ENCODE results near the gene SUSD3. TPM values are rescaled to one million over a fixed set of nuclear protein-coding genes. Genes with fewer than 3 reads are reported as not detected.

SUSD3 gene
- total RNA-seq, 2 donors from 2014 or later = 53.1 to 56.8 TPM

- H3K27ac Mint-ChIP-seq = no peak overlapping the region
- H3K27me3 Mint-ChIP-seq (ENCODE audit: low read depth) = no peaks in the 10 kb centered on the region
- peaks cover 26% of the 10 kb centered on the region for H3K4me1 Mint-ChIP-seq (ENCODE audit: low read depth)
- no peak for DNase-seq
- ATAC-seq (replicated peaks in 1 of 2) = no peak
- no peak overlapping the region for H3K4me3 Mint-ChIP-seq
- H3K9me3 Mint-ChIP-seq = no peaks in the 10 kb centered on the region
- H3K36me3 Mint-ChIP-seq (ENCODE audit: insufficient read depth in 2 of 2) = peaks cover 7 to 11% of the 10 kb centered on the region in 2 donors
Measured at GRCh38 chr9:93035106-93035660, 23.3 kb upstream of the SUSD3 start.

GRCh38 chr9:93035821-93036351 lies 22.6 kb upstream of the SUSD3 start:
- H3K27ac Mint-ChIP-seq = no peak overlapping the region
- no peaks in the 10 kb centered on the region for H3K9me3 Mint-ChIP-seq
- no peak for DNase-seq
- no peak for ATAC-seq (replicated peaks in 1 of 2)
- peaks cover 31% of the 10 kb centered on the region for H3K4me1 Mint-ChIP-seq (ENCODE audit: low read depth)
- no peak overlapping the region for H3K4me3 Mint-ChIP-seq
- no peaks in the 10 kb centered on the region for H3K27me3 Mint-ChIP-seq (ENCODE audit: low read depth)
- H3K36me3 Mint-ChIP-seq (ENCODE audit: insufficient read depth in 2 of 2) = peaks cover 3 to 8% of the 10 kb centered on the region in 2 donors

GRCh38 chr9:93036887-93037475 lies 21.5 kb upstream of the SUSD3 start:
- Mint-ChIP-seq H3K27me3 (ENCODE audit: low read depth) (no peaks in the 10 kb centered on the region), H3K36me3 (ENCODE audit: insufficient read depth in 2 of 2) (peaks cover 0 to 2% of the 10 kb centered on the region in 2 donors), H3K4me1 (ENCODE audit: low read depth) (peaks cover 37% of the 10 kb centered on the region), H3K27ac (peak overlapping the region; percentile 65), H3K4me3 (peak overlapping the region in 1 of 2 donors; percentile 25), H3K9me3 (no peaks in the 10 kb centered on the region)
- DNase-seq (no peak), ATAC-seq (replicated peaks in 1 of 2) (no peak)

- Mint-ChIP-seq H3K27me3 (ENCODE audit: low read depth) (no peaks in the 10 kb centered on the region), H3K4me1 (ENCODE audit: low read depth) (peaks cover 43% of the 10 kb centered on the region), H3K36me3 (ENCODE audit: insufficient read depth in 2 of 2) (no peaks in the 10 kb centered on the region), H3K4me3 (peak overlapping the region in 1 of 2 donors; percentile 25), H3K9me3 (no peaks in the 10 kb centered on the region), H3K27ac (peak overlapping the region; percentile 65)
- DNase-seq (no peak), ATAC-seq (replicated peaks in 1 of 2) (no peak)
Measured at GRCh38 chr9:93037476-93037971, 21.0 kb upstream of the SUSD3 start.

- H3K9me3 Mint-ChIP-seq = no peaks in the 10 kb centered on the region
- no peak overlapping the region for H3K4me3 Mint-ChIP-seq
- DNase-seq (no peak), ATAC-seq (replicated peaks in 1 of 2) (no peak)
- H3K27ac Mint-ChIP-seq = peak overlapping the region; percentile 23
- peaks cover 0 to 3% of the 10 kb centered on the region in 2 donors for H3K36me3 Mint-ChIP-seq (ENCODE audit: insufficient read depth in 2 of 2)
- H3K27me3 Mint-ChIP-seq (ENCODE audit: low read depth) = no peaks in the 10 kb centered on the region
- peaks cover 57% of the 10 kb centered on the region for H3K4me1 Mint-ChIP-seq (ENCODE audit: low read depth)
Measured at GRCh38 chr9:93038918-93039317, 19.6 kb upstream of the SUSD3 start.

GRCh38 chr9:93039456-93039855 lies 19.0 kb upstream of the SUSD3 start:
- Mint-ChIP-seq H3K27me3 (ENCODE audit: low read depth) (no peaks in the 10 kb centered on the region), H3K9me3 (no peaks in the 10 kb centered on the region), H3K27ac (peak overlapping the region; percentile 23), H3K4me3 (no peak overlapping the region), H3K4me1 (ENCODE audit: low read depth) (peaks cover 59% of the 10 kb centered on the region), H3K36me3 (ENCODE audit: insufficient read depth in 2 of 2) (peaks cover 0 to 3% of the 10 kb centered on the region in 2 donors)
- DNase-seq (no peak), ATAC-seq (replicated peaks in 1 of 2) (no peak)

- H3K9me3 Mint-ChIP-seq = no peaks in the 10 kb centered on the region
- ATAC-seq (replicated peaks in 1 of 2) (no peak), DNase-seq (no peak)
- no peak overlapping the region for H3K4me3 Mint-ChIP-seq
- no peak overlapping the region for H3K27ac Mint-ChIP-seq
- peaks cover 0 to 3% of the 10 kb centered on the region in 2 donors for H3K36me3 Mint-ChIP-seq (ENCODE audit: insufficient read depth in 2 of 2)
- H3K27me3 Mint-ChIP-seq (ENCODE audit: low read depth) = no peaks in the 10 kb centered on the region
- H3K4me1 Mint-ChIP-seq (ENCODE audit: low read depth) = peaks cover 59% of the 10 kb centered on the region
Measured at GRCh38 chr9:93039976-93040375, 18.5 kb upstream of the SUSD3 start.

- Mint-ChIP-seq H3K27ac (no peak overlapping the region), H3K9me3 (no peaks in the 10 kb centered on the region), H3K36me3 (ENCODE audit: insufficient read depth in 2 of 2) (peaks cover 0 to 3% of the 10 kb centered on the region in 2 donors), H3K4me3 (no peak overlapping the region), H3K4me1 (ENCODE audit: low read depth) (peaks cover 59% of the 10 kb centered on the region), H3K27me3 (ENCODE audit: low read depth) (no peaks in the 10 kb centered on the region)
- no peak for DNase-seq
- peak in 1 of 2 donors; percentile 4 for ATAC-seq (replicated peaks in 1 of 2)
Measured at GRCh38 chr9:93040409-93040808, 18.1 kb upstream of the SUSD3 start.

GRCh38 chr9:93041108-93041802 lies 17.2 kb upstream of the SUSD3 start:
- DNase-seq = no peak
- Mint-ChIP-seq H3K9me3 (no peaks in the 10 kb centered on the region), H3K27ac (no peak overlapping the region), H3K36me3 (ENCODE audit: insufficient read depth in 2 of 2) (peaks cover 0 to 3% of the 10 kb centered on the region in 2 donors), H3K4me3 (no peak overlapping the region), H3K27me3 (ENCODE audit: low read depth) (no peaks in the 10 kb centered on the region), H3K4me1 (ENCODE audit: low read depth) (peaks cover 55% of the 10 kb centered on the region)
- ATAC-seq (replicated peaks in 1 of 2) = peak; percentile 7 to 27

- ATAC-seq (replicated peaks in 1 of 2) (no peak), DNase-seq (no peak)
- Mint-ChIP-seq H3K4me1 (ENCODE audit: low read depth) (peaks cover 40% of the 10 kb centered on the region), H3K36me3 (ENCODE audit: insufficient read depth in 2 of 2) (peaks cover 0 to 3% of the 10 kb centered on the region in 2 donors), H3K27me3 (ENCODE audit: low read depth) (no peaks in the 10 kb centered on the region), H3K9me3 (no peaks in the 10 kb centered on the region), H3K27ac (no peak overlapping the region), H3K4me3 (no peak overlapping the region)
Measured at GRCh38 chr9:93043122-93043521, 15.4 kb upstream of the SUSD3 start.

- ATAC-seq (replicated peaks in 1 of 2) = no peak
- no peaks in the 10 kb centered on the region for H3K9me3 Mint-ChIP-seq
- DNase-seq = no peak
- no peak overlapping the region for H3K27ac Mint-ChIP-seq
- no peak overlapping the region for H3K4me3 Mint-ChIP-seq
- peaks cover 0 to 3% of the 10 kb centered on the region in 2 donors for H3K36me3 Mint-ChIP-seq (ENCODE audit: insufficient read depth in 2 of 2)
- H3K4me1 Mint-ChIP-seq (ENCODE audit: low read depth) = peaks cover 40% of the 10 kb centered on the region
- no peaks in the 10 kb centered on the region for H3K27me3 Mint-ChIP-seq (ENCODE audit: low read depth)
Measured at GRCh38 chr9:93045521-93045920, 13.0 kb upstream of the SUSD3 start.

- DNase-seq (no peak), ATAC-seq (replicated peaks in 1 of 2) (peak; percentile 33 to 34)
- peaks cover 17% of the 10 kb centered on the region for H3K4me1 Mint-ChIP-seq (ENCODE audit: low read depth)
- H3K27me3 Mint-ChIP-seq (ENCODE audit: low read depth) = no peaks in the 10 kb centered on the region
- H3K36me3 Mint-ChIP-seq (ENCODE audit: insufficient read depth in 2 of 2) = no peaks in the 10 kb centered on the region
- no peaks in the 10 kb centered on the region for H3K9me3 Mint-ChIP-seq
- H3K27ac Mint-ChIP-seq = no peak overlapping the region
- H3K4me3 Mint-ChIP-seq = no peak overlapping the region
Measured at GRCh38 chr9:93048566-93049448, 9.7 kb upstream of the SUSD3 start.
